ENCODE data around the gene NUDT16.
A peak's percentile ranks its signal among the peaks of the same experiment; 100 is the strongest.

NUDT16 gene

GRCh38 chr3:131386429-131387165 lies 5.0 kb downstream of the NUDT16 start:
- DNase-seq, result peak; percentile 78

GRCh38 chr3:131387796-131388489 lies 6.4 kb downstream of the NUDT16 start:
- DNase-seq, result no peak

- no peak for DNase-seq
Observed at GRCh38 chr3:131388490-131388799, 6.9 kb downstream of the NUDT16 start.

- DNase-seq, result no peak
Observed at GRCh38 chr3:131390331-131390730, 8.8 kb downstream of the NUDT16 start.

- DNase-seq, result no peak
Observed at GRCh38 chr3:131393051-131393450, 11.5 kb downstream of the NUDT16 start.

- no peak for DNase-seq
Observed at GRCh38 chr3:131393868-131394267, 12.3 kb downstream of the NUDT16 start.

- DNase-seq, result no peak
Observed at GRCh38 chr3:131394400-131394799, 12.8 kb downstream of the NUDT16 start.

GRCh38 chr3:131396170-131396569 lies 14.6 kb downstream of the NUDT16 start:
- DNase-seq, result no peak

- DNase-seq, result no peak
Observed at GRCh38 chr3:131397889-131398288, 16.3 kb downstream of the NUDT16 start.

- no peak for DNase-seq
Observed at GRCh38 chr3:131401978-131402377, 20.4 kb downstream of the NUDT16 start.

- DNase-seq, result peak; percentile 64
Observed at GRCh38 chr3:131402391-131403039, 20.9 kb downstream of the NUDT16 start.

GRCh38 chr3:131403216-131403895 lies 21.8 kb downstream of the NUDT16 start:
- no peak for DNase-seq

- no peak for DNase-seq
Observed at GRCh38 chr3:131405411-131405810, 23.8 kb downstream of the NUDT16 start.

GRCh38 chr3:131406274-131406673 lies 24.7 kb downstream of the NUDT16 start:
- no peak for DNase-seq

GRCh38 chr3:131417751-131418150 lies 36.2 kb downstream of the NUDT16 start:
- DNase-seq, result no peak

- no peak for DNase-seq
Observed at GRCh38 chr3:131421301-131421700, 39.7 kb downstream of the NUDT16 start.

- DNase-seq, result no peak
Observed at GRCh38 chr3:131421957-131422498, 40.5 kb downstream of the NUDT16 start.

GRCh38 chr3:131427226-131427625 lies 45.7 kb downstream of the NUDT16 start:
- DNase-seq, result no peak

- DNase-seq, result no peak
Observed at GRCh38 chr3:131431754-131432153, 50.2 kb downstream of the NUDT16 start.

GRCh38 chr3:131432441-131432840 lies 50.9 kb downstream of the NUDT16 start:
- DNase-seq, result no peak

- no peak for DNase-seq
Observed at GRCh38 chr3:131435000-131435399, 53.4 kb downstream of the NUDT16 start.
